HG02884 (cell line): ENCODE data around the gene TXN2.
"Not testable (repeated sequence)": the region's sequence is repeated elsewhere in the genome, so short reads cannot be mapped to it uniquely, and the experiment has no call there.

Experiments
- ATAC-seq: cut with Tn5 transposase; IDR thresholded peaks from one replicate; pipeline ENCODE4 v1.9.1; 2021; ENCODE audit warnings: mild to moderate bottlenecking, moderate library complexity; ENCODE audit not compliant: unreplicated experiment

Gene TXN2

DNA sequence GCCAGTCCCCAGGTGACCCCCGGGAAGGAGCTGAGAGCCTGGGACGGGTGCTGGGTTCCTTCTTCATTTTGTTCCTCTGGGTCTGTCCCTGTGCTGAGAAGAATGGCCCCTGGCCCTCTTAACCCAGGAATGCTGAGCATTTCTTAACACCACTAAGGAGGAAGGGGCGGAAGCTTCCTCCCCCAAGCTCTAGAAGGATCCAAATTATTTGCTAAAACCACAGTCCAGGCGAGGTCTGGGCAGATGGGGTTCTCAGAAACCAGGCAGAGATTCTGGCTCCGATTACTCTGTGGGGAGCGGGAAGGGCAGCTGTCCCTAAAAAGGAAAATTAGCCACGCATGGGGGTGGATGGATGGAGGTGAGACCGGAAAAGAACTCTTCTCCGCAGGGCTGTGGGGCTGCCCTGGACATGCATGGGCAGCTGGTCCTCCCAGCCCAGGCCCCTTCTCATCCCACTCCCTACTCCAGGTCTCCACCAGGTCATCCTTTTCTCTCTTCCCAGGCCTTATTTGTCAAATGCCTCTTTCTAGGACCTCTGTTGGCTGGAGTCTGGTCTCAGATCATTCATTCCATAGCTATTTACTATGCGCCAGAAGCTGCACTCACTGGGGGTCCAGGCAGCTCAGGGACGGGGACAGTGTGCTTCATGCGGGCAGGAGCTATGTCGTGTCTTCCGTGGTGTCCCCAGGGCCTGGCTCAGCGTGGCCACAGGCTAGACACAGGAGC, 48.7 kb downstream of the TXN2 start:
- ATAC-seq, result no peak

DNA sequence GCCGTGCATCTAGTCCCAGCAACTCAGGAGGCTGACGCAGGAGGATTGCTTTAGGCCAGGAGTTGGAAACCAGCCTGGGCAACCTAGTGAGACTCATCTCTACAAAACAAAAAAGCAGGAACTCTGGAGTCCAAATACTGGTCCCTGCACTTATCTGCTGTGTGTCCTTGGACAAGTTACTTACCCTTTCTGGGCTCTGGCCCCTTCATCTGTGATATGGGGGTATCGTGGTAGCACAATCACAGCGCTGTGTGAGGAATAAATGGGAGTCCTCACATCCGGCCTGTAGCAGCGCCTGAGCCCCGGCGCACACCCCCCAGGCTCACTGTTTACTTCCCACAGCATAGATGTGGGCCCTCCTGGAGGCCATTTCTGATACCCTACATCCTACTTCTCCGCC, 49.5 kb downstream of the TXN2 start:
- no peak for ATAC-seq

- no peak for ATAC-seq
Observed at GRCh38 chr22:36430863-36431262, 50.6 kb downstream of the TXN2 start.

DNA sequence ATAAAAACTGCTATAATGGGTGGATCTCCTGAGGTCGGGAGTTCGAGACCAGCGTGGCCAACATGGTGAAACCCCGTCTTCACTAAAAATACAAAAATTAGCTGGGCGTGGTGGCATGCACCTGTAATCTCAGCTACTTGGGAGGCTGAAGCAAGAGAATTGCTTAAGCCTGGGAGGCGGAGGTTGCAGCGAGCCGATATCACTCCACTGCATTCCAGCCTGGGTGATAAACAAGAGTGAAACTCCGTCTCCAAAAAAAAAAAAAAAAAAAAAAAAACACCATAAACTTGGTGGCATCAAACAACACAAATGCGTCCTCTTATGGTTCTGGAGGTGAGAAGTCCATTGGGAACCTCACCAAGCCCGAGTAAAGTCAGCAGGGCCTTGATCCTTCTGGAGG, 53.5 kb downstream of the TXN2 start:
- not testable (repeated sequence) for ATAC-seq

DNA sequence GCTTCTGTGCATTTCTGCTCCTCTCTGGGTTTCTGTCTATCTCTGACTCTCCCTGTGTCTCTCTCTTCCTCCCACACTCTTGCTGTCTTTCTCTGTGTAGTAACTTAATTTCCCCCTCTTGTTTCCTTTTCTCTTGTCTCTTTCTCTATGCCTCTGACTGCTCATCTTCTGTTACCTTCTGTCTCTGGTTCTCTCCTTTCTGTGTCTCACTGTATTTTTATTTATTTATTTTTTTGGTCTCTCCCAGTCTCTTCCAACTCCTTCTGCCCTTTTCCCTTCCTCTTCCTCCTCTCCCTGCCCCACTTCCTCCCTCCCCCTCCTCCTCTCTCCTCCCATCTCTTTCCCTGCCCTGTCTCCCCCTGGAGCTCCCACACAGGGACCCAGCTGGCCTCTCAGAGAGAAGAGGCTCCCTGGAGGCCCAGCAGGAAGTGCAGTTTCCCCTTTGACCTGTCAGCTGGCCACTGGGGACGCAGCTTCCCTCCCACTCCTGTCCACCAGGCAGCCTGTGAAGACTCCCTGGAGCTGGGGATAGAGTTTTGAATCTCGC, 55.4 kb downstream of the TXN2 start:
- no peak for ATAC-seq

GRCh38 chr22:36424901-36425579, 56.4 kb downstream of the TXN2 start:
- no peak for ATAC-seq

DNA sequence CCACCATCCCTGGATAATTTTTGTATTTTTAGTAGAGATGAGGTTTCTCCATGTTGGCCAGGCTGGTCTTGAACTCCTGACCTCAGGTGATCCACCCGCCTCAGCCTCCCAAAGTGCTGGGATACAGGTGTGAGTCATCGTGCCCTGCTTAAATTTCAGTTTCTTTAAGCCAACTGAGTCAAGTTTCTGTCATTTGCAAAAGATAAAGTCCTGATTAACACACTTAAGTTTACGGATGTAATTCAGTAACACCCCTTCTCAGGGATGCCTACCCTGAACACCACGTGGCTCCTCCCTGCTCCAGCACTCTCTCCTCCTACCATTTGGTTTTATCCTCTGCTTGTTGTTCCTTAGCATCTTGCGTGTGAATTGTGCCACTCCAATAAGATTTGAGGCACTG, 57.0 kb downstream of the TXN2 start:
- not testable (repeated sequence) for ATAC-seq

DNA sequence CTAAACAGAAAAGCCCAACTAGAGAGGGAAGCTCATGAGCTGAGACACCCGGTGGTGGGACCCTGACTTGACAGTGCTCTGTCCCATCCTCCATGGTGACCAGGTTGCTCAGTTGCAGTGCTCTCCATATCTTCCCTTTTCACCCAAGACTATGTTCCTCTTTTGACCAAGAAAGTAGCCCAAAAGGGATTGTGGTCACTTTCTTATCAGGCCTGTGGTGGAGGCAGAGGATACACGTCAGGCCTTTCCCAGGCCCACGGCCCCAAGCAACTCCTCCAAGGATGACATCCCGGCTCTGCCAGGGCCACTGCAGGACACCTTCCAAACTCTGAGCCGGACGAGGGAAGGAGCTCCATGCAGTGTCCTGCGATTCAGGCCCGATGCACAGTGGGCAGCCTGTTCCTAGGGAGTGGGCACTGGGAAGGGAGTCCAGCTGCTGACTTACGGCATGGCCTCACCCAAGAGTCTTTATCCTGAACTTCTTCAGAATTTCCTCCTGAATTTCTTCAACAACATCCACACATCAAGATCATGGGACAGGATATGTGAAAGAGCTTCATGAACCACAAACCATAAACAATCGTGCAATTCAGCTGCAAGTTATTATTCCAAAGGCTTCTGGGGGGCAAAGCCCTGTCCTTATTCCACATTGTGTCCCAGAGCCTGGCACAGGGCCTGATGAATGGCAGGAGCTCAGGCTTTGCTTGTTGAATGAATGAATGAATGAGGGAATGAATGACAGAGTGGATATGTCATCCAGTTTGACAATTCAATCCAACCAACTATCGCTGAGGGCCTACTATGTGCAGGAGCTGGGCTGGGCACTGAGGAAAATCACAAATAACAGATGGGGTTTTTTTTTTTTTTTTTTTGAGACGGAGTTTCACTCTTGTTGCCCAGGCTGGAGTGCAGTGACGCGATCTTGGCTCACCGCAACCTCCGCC, 57.7 kb downstream of the TXN2 start:
- ATAC-seq, result no peak

- no peak for ATAC-seq
Observed at GRCh38 chr22:36422287-36423014, 59.0 kb downstream of the TXN2 start.

DNA sequence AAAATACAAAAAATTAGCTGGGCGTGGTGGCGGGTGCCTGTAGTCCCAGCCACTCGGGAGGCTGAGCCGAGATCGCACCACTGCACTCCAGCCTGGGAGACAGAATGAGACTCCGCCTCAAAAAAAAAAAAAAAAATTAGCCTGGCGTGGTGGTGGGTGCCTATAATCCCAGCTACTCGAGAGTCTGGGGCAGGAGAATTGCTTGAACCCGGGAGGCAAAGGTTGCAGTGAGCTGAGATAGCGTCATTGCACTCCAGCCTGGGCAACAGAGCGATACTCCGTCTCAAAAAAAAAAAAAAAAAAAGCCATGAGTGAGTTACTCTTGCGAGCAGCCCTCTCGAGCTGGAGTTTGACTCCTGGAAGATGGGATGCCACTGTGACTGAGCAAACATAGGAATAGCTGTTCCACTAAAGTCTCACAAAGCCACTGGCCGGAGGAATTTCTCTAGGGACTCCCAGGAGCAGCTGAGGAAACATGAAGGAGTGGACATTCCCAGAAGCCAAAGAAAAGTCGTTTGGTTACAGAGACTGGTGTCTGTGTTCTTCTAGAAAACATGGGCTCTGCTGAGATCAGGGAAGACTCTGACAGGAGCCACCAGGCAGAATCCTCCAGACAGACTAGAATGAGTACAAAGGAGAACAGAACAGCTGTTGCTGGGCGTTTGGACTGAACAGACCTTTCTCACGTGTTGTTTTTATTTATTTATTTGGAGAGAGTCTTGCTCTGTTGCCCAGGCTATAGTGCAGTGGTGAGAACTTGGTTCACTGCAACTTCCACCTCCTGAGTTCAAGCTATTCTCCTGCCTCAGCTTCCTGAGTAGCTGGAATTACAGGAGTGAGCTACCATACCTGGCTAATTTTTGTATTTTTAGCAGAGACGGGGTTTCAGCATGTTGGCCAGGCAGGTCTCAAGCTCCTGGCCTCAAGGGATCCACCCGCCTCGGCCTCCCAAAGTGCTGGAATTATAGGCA, 61.2 kb downstream of the TXN2 start:
- ATAC-seq, result no peak

DNA sequence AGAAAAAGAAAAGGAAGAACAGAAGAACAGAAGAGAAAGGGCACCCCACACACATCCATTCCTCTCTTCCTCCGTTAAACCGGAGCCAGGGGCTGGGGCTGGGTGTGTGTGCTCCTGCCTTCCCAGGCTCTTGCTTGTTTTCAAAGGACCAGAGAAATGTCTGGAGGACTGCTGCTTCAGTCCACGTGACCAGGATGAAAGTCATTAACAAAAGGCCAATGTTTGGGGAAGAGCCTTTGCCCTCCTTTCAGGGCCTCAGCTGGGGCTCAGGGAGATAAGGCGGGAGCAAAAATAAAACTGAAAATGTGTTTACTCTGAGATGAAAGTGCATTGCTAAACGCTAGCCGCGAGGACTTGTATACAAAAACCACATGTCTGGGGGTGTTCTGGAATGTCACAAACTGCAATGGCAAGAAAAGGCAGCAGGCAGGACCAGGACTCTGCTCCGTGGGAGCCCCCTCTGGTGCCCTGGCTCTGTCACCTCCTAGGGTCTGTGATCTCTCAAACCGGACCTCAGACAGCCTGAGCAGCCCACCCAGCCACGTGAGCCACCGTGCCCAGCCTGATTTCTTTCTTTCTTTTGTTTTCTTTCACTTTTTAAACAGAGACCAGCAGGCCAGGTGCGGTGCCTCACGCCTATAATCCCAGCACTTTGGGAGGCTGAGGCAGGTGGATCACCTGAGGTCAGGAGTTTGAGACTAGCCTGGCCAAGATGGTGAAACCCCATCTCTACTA, 62.1 kb downstream of the TXN2 start:
- ATAC-seq, result no peak

- ATAC-seq, result no peak
Observed at GRCh38 chr22:36417281-36417686, 64.2 kb downstream of the TXN2 start.
